Stimulated activated memory B cell treated with anti-CD40 and anti-IgM and Interleukin-4, amounts not matched to agents 10 μg/mL and 1 μg/mL and 100 μg/mL, for 72 hours (primary cell): Measurements from ENCODE around the gene SEPTIN11.

Source experiments
- ATAC-seq: fragments of 150-1000 bp; cut with Tn5 transposase; 2 replicates; pipeline ENCODE4 v1.10.0; 2021
- H3K27ac Mint-ChIP-seq: one replicate; pipeline ENCODE4 v1.8.0; 2022; ENCODE audit warnings: mild to moderate bottlenecking, mixed read lengths
- H3K27me3 Mint-ChIP-seq: one replicate; pipeline ENCODE4 v1.8.0; 2022; ENCODE audit warnings: mixed read lengths
- H3K36me3 Mint-ChIP-seq: one replicate; pipeline ENCODE4 v1.8.0; 2022; ENCODE audit warnings: mixed read lengths
- H3K4me1 Mint-ChIP-seq: one replicate; pipeline ENCODE4 v1.8.0; 2022; ENCODE audit warnings: mixed read lengths
- H3K4me3 Mint-ChIP-seq: one replicate; pipeline ENCODE4 v1.8.0; 2022; ENCODE audit warnings: mild to moderate bottlenecking, moderate library complexity, mixed read lengths
- H3K9me3 Mint-ChIP-seq: one replicate; pipeline ENCODE4 v1.8.0; 2022; ENCODE audit warnings: mixed read lengths

Gene SEPTIN11

DNA sequence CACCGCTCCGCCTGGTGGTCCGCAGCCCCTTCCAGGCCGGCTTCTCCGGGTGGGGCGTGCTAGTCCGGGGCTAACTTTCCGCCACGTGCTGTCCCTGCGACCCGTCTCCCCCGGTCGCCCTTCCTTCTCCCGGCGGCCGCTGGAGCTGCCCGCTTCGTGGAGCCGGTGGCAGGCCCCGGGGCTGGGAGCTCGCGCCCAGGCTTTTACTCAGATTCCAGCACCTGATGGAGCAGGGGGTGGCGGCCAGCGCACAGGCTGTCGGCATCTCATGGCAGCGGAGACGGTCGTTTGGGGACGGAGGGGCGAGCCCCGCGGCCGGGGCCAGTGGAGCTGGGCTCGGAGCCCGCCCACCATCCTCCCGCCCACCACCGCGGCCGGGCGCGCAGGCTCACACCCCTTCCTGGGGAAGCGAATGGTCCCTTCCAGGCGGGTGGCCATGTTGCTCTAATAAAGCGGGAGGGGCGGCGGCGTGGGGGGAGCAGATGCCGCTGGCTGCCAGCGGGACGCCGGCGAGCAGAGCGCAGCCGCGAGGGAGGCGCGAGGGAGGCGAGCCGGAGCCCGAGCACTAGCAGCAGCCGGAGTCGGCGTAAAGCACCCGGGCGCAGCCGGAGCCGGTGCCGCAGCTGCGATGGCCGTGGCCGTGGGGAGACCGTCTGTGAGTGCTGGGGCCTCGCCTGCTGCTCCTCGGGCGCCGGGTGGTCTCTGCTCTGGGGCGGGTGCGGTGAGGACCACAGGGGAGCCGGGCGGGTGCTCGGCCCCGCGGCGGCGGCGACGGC lies at the start of gene SEPTIN11:
TSS of gene SEPTIN11 (plus strand) at position 477 of the 776 bp plus-strand sequence. CDS start at position 629, 152 bp downstream.
- Mint-ChIP-seq H3K4me1 (peaks cover 28% of the 10 kb centered on the region), H3K4me3 (peak within 1 kb of the TSS; percentile 86), H3K9me3 (no peaks in the 10 kb centered on the region), H3K27ac (peak within 1 kb of the TSS; percentile 81), H3K27me3 (no peaks in the 10 kb centered on the region), H3K36me3 (peaks cover 6% of the 10 kb centered on the region)
- ATAC-seq: peak; percentile 87

- H3K9me3 Mint-ChIP-seq: no peaks in the 10 kb centered on the region
- no peak overlapping the region for H3K4me3 Mint-ChIP-seq
- H3K27me3 Mint-ChIP-seq: no peaks in the 10 kb centered on the region
- no peak overlapping the region for H3K27ac Mint-ChIP-seq
- ATAC-seq: no peak
- no peaks in the 10 kb centered on the region for H3K36me3 Mint-ChIP-seq
- no peaks in the 10 kb centered on the region for H3K4me1 Mint-ChIP-seq
Observed at GRCh38 chr4:76902233-76902890, 47.2 kb upstream of the SEPTIN11 start.

DNA sequence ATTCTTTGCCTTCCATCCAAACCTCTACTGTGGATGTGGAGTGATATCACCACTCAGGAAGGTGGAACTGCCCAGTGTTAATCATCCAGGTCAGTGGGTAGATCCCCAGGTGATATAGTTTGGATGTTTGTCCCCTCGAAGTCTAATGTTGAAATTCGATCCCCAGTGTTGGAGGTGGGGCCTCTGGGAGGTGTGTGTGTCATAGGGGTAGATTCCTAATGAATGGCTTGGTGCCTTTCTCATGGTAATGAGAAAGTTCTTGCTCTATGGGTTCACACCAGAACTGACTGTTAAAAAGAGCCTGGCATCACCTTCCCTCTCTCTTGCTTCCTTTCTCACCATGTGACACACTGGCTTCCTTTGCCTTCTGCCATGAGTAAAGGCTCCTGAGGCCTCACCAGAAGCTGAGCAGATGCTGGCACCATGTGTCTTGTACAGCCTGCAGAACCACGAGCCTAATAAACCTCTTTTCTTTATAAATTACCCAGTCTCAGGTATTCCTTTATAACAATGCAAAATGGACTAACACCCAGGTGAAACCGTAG lies 44.8 kb upstream of the SEPTIN11 start:
- Mint-ChIP-seq H3K4me3 (no peak overlapping the region), H3K27ac (no peak overlapping the region), H3K27me3 (peaks cover 9% of the 10 kb centered on the region), H3K36me3 (no peaks in the 10 kb centered on the region), H3K9me3 (no peaks in the 10 kb centered on the region), H3K4me1 (no peaks in the 10 kb centered on the region)
- ATAC-seq: no peak

DNA sequence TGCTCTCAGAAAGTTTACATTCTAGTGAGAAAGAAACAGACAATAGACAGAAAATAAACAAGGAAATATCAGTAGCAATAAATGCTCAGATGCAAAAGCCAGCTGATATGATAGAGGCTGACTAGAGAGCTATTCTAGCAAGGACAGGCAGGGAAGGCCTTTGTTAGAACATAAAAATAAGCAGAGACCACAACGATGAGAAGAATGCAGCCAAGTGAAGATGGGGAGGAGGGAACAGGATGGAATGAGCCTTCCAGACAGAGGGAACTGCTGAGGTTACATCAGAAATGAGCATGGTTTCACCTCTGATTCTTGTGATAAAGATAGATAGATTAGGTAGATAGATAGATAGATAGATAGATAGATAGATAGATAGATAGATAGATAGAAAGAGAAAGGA lies 44.0 kb upstream of the SEPTIN11 start:
- H3K27ac Mint-ChIP-seq: no peak overlapping the region
- H3K4me1 Mint-ChIP-seq: no peaks in the 10 kb centered on the region
- peaks cover 14% of the 10 kb centered on the region for H3K27me3 Mint-ChIP-seq
- no peak overlapping the region for H3K4me3 Mint-ChIP-seq
- no peaks in the 10 kb centered on the region for H3K9me3 Mint-ChIP-seq
- H3K36me3 Mint-ChIP-seq: no peaks in the 10 kb centered on the region
- ATAC-seq: no peak

DNA sequence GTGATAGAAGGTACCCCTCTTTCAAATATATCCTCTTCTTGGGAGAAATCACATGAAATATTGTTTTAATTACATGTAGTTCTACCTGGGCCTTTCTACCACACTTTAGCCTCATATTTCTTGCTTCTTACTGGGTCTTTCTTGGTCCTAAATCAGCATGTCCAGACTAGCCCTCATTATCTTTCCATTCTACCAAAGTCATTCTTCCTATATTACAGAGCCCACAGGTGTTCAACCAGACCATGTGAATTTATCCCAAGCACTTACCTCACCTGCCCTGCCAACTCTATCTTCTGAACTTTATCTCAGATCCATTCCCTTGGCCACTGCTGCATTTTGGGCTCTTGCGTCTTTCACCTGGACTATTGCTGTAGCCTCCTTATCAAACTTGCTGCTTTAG lies 39.8 kb upstream of the SEPTIN11 start:
- H3K27ac Mint-ChIP-seq: no peak overlapping the region
- H3K4me1 Mint-ChIP-seq: no peaks in the 10 kb centered on the region
- no peak for ATAC-seq
- no peak overlapping the region for H3K4me3 Mint-ChIP-seq
- H3K27me3 Mint-ChIP-seq: peaks cover 36% of the 10 kb centered on the region
- no peaks in the 10 kb centered on the region for H3K9me3 Mint-ChIP-seq
- H3K36me3 Mint-ChIP-seq: no peaks in the 10 kb centered on the region

DNA sequence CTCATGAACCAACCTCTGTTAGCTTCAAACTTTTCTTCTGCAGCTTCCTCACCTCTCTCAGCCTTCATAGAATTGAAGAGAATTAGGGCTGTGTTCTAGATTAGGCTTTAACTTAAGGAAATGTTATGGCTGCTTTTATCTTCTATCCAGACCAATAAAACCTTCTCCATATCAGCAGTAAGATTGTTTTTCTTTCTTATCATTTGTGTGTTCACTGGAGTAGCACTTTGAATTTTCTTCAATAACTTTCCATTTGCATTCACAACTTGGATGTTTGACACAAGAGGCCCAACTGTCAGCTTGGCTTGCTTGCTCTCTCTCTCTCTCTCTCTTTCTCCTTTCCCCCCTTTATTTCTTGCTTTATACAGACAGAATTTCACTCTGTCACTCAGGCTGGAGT lies 28.8 kb upstream of the SEPTIN11 start:
- Mint-ChIP-seq H3K4me3 (no peak overlapping the region), H3K27me3 (peaks cover 17% of the 10 kb centered on the region), H3K4me1 (no peaks in the 10 kb centered on the region), H3K27ac (no peak overlapping the region), H3K9me3 (no peaks in the 10 kb centered on the region), H3K36me3 (no peaks in the 10 kb centered on the region)
- no peak for ATAC-seq

DNA sequence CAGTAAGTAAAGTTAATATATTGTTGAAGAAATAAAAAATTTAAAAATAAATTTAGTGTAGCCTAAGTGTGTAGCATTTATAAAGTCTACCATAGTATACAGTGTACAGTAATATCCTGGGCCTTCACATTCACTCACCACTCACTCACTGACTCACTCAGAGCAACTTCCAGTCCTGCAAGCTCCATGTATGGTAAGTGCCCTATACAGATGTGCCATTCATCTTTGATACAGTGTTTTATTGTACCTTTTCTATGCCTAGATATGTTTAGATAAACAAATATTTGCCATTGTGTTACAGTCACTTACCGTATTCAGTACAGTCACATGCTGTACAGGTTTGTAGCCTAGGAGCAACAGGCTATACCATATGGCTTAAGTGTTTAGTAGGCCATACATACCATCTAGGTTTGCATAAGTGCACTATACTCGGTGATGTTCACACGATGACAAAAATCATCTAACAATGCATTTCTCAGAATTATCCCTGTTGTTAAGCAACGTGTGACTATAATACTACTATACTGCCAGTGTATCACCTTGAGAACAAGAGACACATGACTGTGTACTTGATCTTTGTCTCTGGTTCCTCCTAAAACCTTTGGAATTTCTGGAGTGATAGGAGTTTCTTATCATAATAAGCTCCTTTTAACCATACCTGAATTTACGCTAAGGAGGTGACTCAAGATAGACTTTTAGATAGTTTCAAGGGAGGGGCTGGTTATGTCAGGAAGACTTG lies 25.8 kb upstream of the SEPTIN11 start:
- ATAC-seq: no peak
- no peaks in the 10 kb centered on the region for H3K36me3 Mint-ChIP-seq
- no peak overlapping the region for H3K27ac Mint-ChIP-seq
- no peak overlapping the region for H3K4me3 Mint-ChIP-seq
- H3K9me3 Mint-ChIP-seq: no peaks in the 10 kb centered on the region
- peaks cover 17% of the 10 kb centered on the region for H3K27me3 Mint-ChIP-seq
- H3K4me1 Mint-ChIP-seq: no peaks in the 10 kb centered on the region

DNA sequence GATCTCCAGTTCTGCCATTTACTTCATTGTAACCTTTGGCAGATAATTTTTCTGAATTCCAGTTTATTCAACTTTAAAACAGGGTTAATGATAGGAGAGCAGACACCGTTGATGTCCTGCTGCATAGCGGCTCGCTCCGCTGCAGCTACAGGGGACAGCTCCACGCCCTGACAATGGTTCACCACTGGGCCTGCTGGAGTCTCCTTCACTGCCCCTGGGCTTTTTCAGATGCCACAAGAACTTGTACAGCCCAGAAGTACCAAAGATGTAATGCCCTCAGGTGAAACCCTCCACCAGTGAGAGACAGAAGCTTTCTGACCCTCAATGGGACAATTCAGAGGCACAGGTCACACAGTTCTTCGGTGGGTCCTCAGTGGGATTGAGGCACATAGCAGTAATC lies 22.7 kb upstream of the SEPTIN11 start:
- H3K36me3 Mint-ChIP-seq: no peaks in the 10 kb centered on the region
- no peaks in the 10 kb centered on the region for H3K9me3 Mint-ChIP-seq
- H3K4me3 Mint-ChIP-seq: no peak overlapping the region
- no peak for ATAC-seq
- H3K4me1 Mint-ChIP-seq: no peaks in the 10 kb centered on the region
- H3K27me3 Mint-ChIP-seq: peaks cover 8% of the 10 kb centered on the region
- H3K27ac Mint-ChIP-seq: no peak overlapping the region

DNA sequence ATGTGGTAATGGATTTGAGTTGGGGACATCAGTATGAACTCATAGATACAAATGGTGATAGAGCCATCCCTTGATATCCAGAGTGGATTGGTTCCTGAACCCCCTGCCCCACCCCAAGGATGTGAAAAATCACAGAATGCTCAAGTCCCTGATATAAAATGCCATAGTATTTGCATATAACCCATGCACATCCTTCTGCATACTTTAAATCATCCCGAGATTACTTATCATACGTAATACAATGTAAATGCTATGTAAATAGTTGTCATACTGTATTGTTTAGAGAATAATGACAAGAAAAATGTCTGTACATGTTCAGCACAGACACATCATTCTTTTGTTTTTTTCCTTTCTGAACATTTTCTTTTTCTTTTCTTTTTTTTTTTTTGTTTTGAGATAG lies 18.9 kb upstream of the SEPTIN11 start:
- Mint-ChIP-seq H3K4me1 (no peaks in the 10 kb centered on the region), H3K36me3 (no peaks in the 10 kb centered on the region), H3K9me3 (no peaks in the 10 kb centered on the region), H3K27ac (no peak overlapping the region), H3K4me3 (no peak overlapping the region), H3K27me3 (peaks cover under 1% of the 10 kb centered on the region)
- ATAC-seq: no peak

GRCh38 chr4:76931087-76931486 lies 18.5 kb upstream of the SEPTIN11 start:
- Mint-ChIP-seq H3K36me3 (no peaks in the 10 kb centered on the region), H3K9me3 (no peaks in the 10 kb centered on the region), H3K4me3 (no peak overlapping the region), H3K4me1 (no peaks in the 10 kb centered on the region), H3K27ac (no peak overlapping the region), H3K27me3 (no peaks in the 10 kb centered on the region)
- no peak for ATAC-seq

GRCh38 chr4:76931576-76932276 lies 17.8 kb upstream of the SEPTIN11 start:
- Mint-ChIP-seq H3K9me3 (no peaks in the 10 kb centered on the region), H3K27me3 (no peaks in the 10 kb centered on the region), H3K4me3 (no peak overlapping the region), H3K4me1 (no peaks in the 10 kb centered on the region), H3K36me3 (no peaks in the 10 kb centered on the region), H3K27ac (no peak overlapping the region)
- no peak for ATAC-seq

DNA sequence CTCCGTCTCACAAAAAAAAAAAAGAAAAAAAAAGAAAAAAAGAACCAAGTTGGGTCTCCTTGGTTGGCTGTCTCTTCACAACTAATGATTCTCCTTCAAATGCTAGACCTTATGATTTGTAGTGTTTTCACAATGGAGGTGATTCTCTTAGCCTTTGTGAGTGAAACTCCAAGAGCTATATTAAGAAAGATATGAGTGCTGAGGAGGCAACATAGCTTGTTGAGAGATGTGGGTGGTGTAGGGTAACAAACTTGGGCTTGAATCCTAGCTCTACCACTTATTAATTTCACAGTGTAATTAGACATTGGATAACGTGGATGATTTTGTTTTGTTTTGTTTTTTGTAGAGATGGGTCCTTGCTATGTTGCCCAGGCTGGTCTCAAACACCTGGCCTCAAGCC lies 10.4 kb upstream of the SEPTIN11 start:
- no peak for ATAC-seq

DNA sequence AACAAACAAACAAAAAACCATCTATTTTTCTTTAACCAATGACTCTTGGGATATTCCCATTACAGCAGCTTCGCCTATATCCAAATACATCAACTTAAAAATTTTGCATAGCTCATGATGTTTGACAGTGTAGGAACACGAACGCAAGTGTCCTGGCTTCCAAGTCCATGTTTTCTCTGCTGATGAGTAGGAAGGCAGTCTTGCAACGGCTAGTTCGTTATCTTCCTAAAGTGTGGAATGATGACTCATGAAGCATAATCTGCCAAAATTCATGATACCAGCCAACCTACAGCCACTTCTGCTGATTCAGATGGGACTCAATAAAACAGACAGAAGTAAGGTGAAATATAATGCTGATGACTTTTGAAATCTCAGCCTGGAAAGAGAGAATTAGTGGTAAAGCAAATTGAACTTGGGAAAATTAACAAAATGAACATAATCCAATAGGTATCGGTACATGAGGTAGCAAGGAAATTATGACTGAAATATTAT lies 6.4 kb upstream of the SEPTIN11 start:
- peaks cover 9% of the 10 kb centered on the region for H3K9me3 Mint-ChIP-seq
- H3K27ac Mint-ChIP-seq: no peak overlapping the region
- no peak overlapping the region for H3K4me3 Mint-ChIP-seq
- no peaks in the 10 kb centered on the region for H3K27me3 Mint-ChIP-seq
- no peak for ATAC-seq
- peaks cover 8% of the 10 kb centered on the region for H3K36me3 Mint-ChIP-seq
- H3K4me1 Mint-ChIP-seq: peaks cover 5% of the 10 kb centered on the region

More for the DNA sequence above, 10.4 kb upstream of the SEPTIN11 start:
- H3K27ac Mint-ChIP-seq: no peak overlapping the region
- H3K9me3 Mint-ChIP-seq: peaks cover 9% of the 10 kb centered on the region
- H3K27me3 Mint-ChIP-seq: no peaks in the 10 kb centered on the region
- H3K4me3 Mint-ChIP-seq: no peak overlapping the region
- H3K4me1 Mint-ChIP-seq: no peaks in the 10 kb centered on the region
- peaks cover 6% of the 10 kb centered on the region for H3K36me3 Mint-ChIP-seq

GRCh38 chr4:76943790-76944189 lies 5.8 kb upstream of the SEPTIN11 start:
- H3K4me1 Mint-ChIP-seq: peaks cover 10% of the 10 kb centered on the region
- H3K36me3 Mint-ChIP-seq: peaks cover 12% of the 10 kb centered on the region
- no peaks in the 10 kb centered on the region for H3K27me3 Mint-ChIP-seq
- H3K27ac Mint-ChIP-seq: no peak overlapping the region
- ATAC-seq: no peak
- H3K4me3 Mint-ChIP-seq: no peak overlapping the region
- peaks cover 9% of the 10 kb centered on the region for H3K9me3 Mint-ChIP-seq

GRCh38 chr4:76947369-76947768 lies 2.2 kb upstream of the SEPTIN11 start:
- no peaks in the 10 kb centered on the region for H3K9me3 Mint-ChIP-seq
- no peaks in the 10 kb centered on the region for H3K27me3 Mint-ChIP-seq
- H3K36me3 Mint-ChIP-seq: peaks cover 14% of the 10 kb centered on the region
- H3K4me3 Mint-ChIP-seq: no peak overlapping the region
- peaks cover 28% of the 10 kb centered on the region for H3K4me1 Mint-ChIP-seq
- ATAC-seq: no peak
- no peak overlapping the region for H3K27ac Mint-ChIP-seq
